Activated CD4-positive, alpha-beta T cell treated with anti-CD3 and anti-CD28 coated beads for 36 hours (primary cell): Measurements from ENCODE around the gene LY6G5B. TPM values are rescaled to one million over a fixed set of nuclear protein-coding genes. Genes with fewer than 3 reads are reported as not detected.

Experiments used
- ATAC-seq: fragments of 200-7000 bp; cut with Tn5 transposase; one replicate; pipeline ENCODE4 v1.10.0; 2021; ENCODE audit warnings: mild to moderate bottlenecking, moderate library complexity
- CTCF ChIA-PET: fragments of 350-600 bp; sonication (Branson Sonifier 250); formaldehyde crosslinking; loops from one replicate; lab custom pipeline; 2021; ENCODE audit warnings: antibody characterized with exemption; lab: Charles Lee
- POLR2A ChIA-PET: fragments of 350-600 bp; sonication (Branson Sonifier 250); formaldehyde crosslinking; loops from one replicate; lab custom pipeline; 2021; ENCODE audit warnings: antibody characterized with exemption, inconsistent platforms; lab: Charles Lee
- DNase-seq: peaks from one replicate; pipeline ENCODE4 v3.0.0-alpha.2; 2020
- H3K27ac Mint-ChIP-seq: one replicate; pipeline ENCODE4 v1.8.0; 2021; ENCODE audit warnings: mixed read lengths
- H3K27me3 Mint-ChIP-seq: one replicate; pipeline ENCODE4 v1.8.0; 2021; ENCODE audit warnings: mixed read lengths
- H3K36me3 Mint-ChIP-seq: one replicate; pipeline ENCODE4 v1.8.0; 2021; ENCODE audit warnings: low read depth, mixed read lengths
- H3K4me1 Mint-ChIP-seq: one replicate; pipeline ENCODE4 v1.8.0; 2021; ENCODE audit warnings: mixed read lengths
- H3K4me3 Mint-ChIP-seq: one replicate; pipeline ENCODE4 v1.8.0; 2021; ENCODE audit warnings: mild to moderate bottlenecking, moderate library complexity, mixed read lengths
- H3K9me3 Mint-ChIP-seq: one replicate; pipeline ENCODE4 v1.8.0; 2021; ENCODE audit warnings: low read depth, mixed read lengths
- intact Hi-C, 2 experiments: fragments of 100-400 bp; cut with DNase I in 1 of 2; cut with micrococcal nuclease in 1 of 2; formaldehyde crosslinking; loops; one replicate each; pipeline versions ENCODE4 v1.14.2 to v1.15.1; 2022 to 2024; cut with DNase I, micrococcal nuclease
- total RNA-seq, 2 experiments: library from RNA; stranded (reverse); gene quantifications; one replicate each; pipeline ENCODE4 v1.2.3, GENCODE V29; 2021

The LY6G5B gene
- total RNA-seq, 2 experiments from 2014 or later = 11.3 to 15.5 TPM

DNA sequence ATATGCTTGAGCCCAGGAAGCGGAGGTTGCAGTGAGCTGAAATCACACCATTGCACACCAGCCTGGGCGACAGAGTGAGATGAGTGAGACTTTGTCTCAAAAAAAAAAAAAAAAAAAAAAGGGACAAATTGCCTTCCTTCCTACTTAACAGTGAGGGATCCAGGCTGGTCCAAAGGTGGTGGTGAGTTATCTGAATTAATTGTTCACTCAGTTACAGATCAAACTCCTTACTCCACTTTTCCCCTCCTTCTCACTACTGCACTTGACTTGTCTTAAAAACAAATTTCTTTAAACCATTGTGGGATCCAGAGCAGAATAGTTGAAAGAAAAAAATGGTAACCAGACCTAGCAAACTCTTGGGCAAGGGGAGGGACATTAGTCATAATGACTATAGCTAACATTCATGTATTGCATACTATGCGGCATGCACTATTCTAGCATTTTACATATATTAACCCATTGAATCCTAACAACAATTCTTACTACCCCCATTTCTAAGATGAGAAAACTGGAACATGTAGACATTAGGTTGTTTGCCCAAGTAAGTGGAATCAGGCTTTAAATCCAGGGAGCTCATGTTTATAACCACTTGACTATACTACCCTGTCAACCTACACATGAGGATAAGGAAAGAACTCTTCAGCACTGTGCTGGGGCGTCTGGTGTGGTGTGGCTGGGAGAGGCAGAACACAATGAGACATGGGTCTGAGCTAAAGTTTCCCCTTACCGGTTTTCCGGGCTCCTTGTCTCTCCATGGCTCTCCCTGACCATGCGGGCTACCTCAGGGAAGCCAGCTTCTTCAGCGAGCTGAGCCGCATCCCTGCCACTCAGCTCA lies 6.4 kb upstream of the LY6G5B start:
- no peak for DNase-seq
- Mint-ChIP-seq H3K27me3 (no peaks in the 10 kb centered on the region), H3K4me1 (peaks cover 76% of the 10 kb centered on the region), H3K9me3 (no peaks in the 10 kb centered on the region), H3K36me3 (peaks cover 67% of the 10 kb centered on the region), H3K27ac (peak overlapping the region; percentile 99), H3K4me3 (peak overlapping the region; percentile 99)
- intact Hi-C loops = loop anchor here (5.0 to 10.0 kb wide), 3 partner anchors 261 to 1541 kb away; partner anchors contain the start of genes HSD17B8 (in 1 of the 2), MICA (in 1 of the 2), MRPS18B (in 1 of the 2) and PPP1R10 (in 1 of the 2)
- no peak for ATAC-seq
- CTCF ChIA-PET = interaction anchor here (1.5 to 2.6 kb wide), 2 partner anchors 10 to 65 kb away, joined by 5 to 39 read pairs; partner anchors contain the start of genes APOM and BAG6
- POLR2A ChIA-PET = interaction anchor here (0.8 to 3.5 kb wide), 13 partner anchors 10 to 532 kb away, joined by 3 to 72 read pairs (median 4); partner anchors contain the start of genes ABHD16A, APOM, ATP6V1G2 and BAG6

- H3K27ac Mint-ChIP-seq = peak overlapping the region; percentile 99
- peak; percentile 30 for DNase-seq
- POLR2A ChIA-PET = interaction anchor here (0.6 to 3.5 kb wide), 25 partner anchors 11 to 1049 kb away, joined by 3 to 72 read pairs (median 4); partner anchors contain the start of genes ABHD16A, APOM, ATP6V1G2 and BAG6
Measured at GRCh38 chr6:31663961-31664789, 5.6 kb upstream of the LY6G5B start.

GRCh38 chr6:31664790-31665500 lies 4.8 kb upstream of the LY6G5B start, which contains the start of gene GPANK1:
TSS of gene GPANK1 (minus strand) at chr6:31664997. CDS start at chr6:31664478, 519 bp downstream.
- Mint-ChIP-seq H3K4me3 (peak within 1 kb of the TSS; percentile 99), H3K27me3 (no peaks in the 10 kb centered on the region), H3K27ac (peak within 1 kb of the TSS; percentile 99), H3K36me3 (peaks cover 77% of the 10 kb centered on the region), H3K9me3 (no peaks in the 10 kb centered on the region), H3K4me1 (peaks cover 68% of the 10 kb centered on the region)
- intact Hi-C loops = loop anchor here (1.0 to 10.0 kb wide), 23 partner anchors 13 to 1540 kb away; partner anchors contain the start of genes ABHD16A (in 2 of the 2), BAG6 (in 2 of the 2), PRRC2A (in 2 of the 2) and DDX39B (in 1 of the 2)
- DNase-seq (peak; percentile 94), ATAC-seq (peak; percentile 32)
- ChIA-PET CTCF (interaction anchor here (0.7 to 2.6 kb wide), 4 partner anchors 11 to 198 kb away, joined by 3 to 39 read pairs (median 5); partner anchors contain the start of genes APOM, BAG6, HSPA1B and NEU1), POLR2A (interaction anchor here (0.5 to 3.5 kb wide), 23 partner anchors 12 to 1307 kb away, joined by 3 to 72 read pairs (median 4); partner anchors contain the start of genes ABHD16A, APOM, ATP6V1G2 and BAG6)

More at GRCh38 chr6:31663961-31664789, 5.6 kb upstream of the LY6G5B start:
- Mint-ChIP-seq H3K4me3 (peak overlapping the region; percentile 99), H3K36me3 (peaks cover 74% of the 10 kb centered on the region), H3K9me3 (no peaks in the 10 kb centered on the region), H3K27me3 (no peaks in the 10 kb centered on the region), H3K4me1 (peaks cover 76% of the 10 kb centered on the region)
- ATAC-seq = no peak
- CTCF ChIA-PET = interaction anchor here (0.7 to 2.6 kb wide), 4 partner anchors 10 to 163 kb away, joined by 3 to 39 read pairs (median 4); partner anchors contain the start of genes APOM, BAG6 and HSPA1B
- intact Hi-C loops = loop anchor here (2.0 to 10.0 kb wide), 5 partner anchors 39 to 1541 kb away; partner anchors contain the start of genes ABHD16A (in 1 of the 2), HSD17B8 (in 1 of the 2), MICA (in 1 of the 2) and MRPS18B (in 1 of the 2)

DNA sequence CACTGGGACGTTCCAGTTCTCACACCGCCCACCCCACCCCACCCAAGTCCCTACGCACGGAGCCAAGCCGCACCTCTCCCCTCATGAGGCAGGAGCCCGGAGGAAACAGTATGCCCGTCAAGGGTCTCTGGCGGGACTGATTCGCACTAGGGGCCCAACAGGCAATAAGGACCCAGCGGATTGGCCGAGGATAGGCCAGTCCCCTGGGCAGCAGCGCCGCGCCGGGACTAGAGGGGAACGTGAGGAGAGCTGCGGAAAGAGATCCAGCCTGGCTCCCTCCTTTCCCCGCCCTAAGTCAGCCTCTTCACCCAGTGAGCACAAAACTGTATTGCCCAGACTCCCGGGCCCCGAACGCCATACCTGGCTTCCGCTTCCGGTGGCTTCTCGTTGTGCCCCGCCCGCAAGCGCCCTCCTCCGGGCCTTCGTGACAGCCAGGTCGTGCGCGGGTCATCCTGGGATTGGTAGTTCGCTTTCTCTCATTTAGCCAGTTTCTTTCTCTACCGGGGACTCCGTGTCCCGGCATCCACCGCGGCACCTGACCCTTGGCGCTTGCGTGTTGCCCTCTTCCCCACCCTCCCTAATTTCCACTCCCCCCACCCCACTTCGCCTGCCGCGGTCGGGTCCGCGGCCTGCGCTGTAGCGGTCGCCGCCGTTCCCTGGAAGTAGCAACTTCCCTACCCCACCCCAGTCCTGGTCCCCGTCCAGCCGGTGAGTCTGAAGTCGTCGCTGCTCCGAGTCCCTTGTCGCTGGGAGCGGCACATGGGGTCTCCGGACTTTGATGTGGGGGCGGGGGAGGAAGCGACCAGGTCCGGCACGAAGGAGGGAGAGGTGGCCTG lies 4.1 kb upstream of the LY6G5B start, which contains the start of gene CSNK2B:
TSS of gene CSNK2B (plus strand) at position 580 of the 836 bp plus-strand sequence. CDS start 752 bp downstream, outside the sequence.
- ATAC-seq (peak; percentile 89), DNase-seq (peak; percentile 99)
- Mint-ChIP-seq H3K27me3 (no peaks in the 10 kb centered on the region), H3K9me3 (no peaks in the 10 kb centered on the region), H3K4me1 (peaks cover 66% of the 10 kb centered on the region), H3K4me3 (peak within 1 kb of the TSS; percentile 99), H3K36me3 (peaks cover 83% of the 10 kb centered on the region), H3K27ac (peak within 1 kb of the TSS; percentile 99)
- ChIA-PET CTCF (interaction anchor here (1.0 to 2.6 kb wide), 3 partner anchors 11 to 197 kb away, joined by 3 to 39 read pairs (median 6); partner anchors contain the start of genes APOM, BAG6 and NEU1), POLR2A (interaction anchor here (0.5 to 3.5 kb wide), 13 partner anchors 13 to 1306 kb away, joined by 3 to 72 read pairs (median 4); partner anchors contain the start of genes ABHD16A, APOM, BAG6 and CLIC1)
- intact Hi-C loops = loop anchor here (1.0 to 10.0 kb wide), 22 partner anchors 13 to 1539 kb away; partner anchors contain the start of genes ABHD16A (in 2 of the 2), BAG6 (in 2 of the 2), PRRC2A (in 2 of the 2) and DDX39B (in 1 of the 2)

DNA sequence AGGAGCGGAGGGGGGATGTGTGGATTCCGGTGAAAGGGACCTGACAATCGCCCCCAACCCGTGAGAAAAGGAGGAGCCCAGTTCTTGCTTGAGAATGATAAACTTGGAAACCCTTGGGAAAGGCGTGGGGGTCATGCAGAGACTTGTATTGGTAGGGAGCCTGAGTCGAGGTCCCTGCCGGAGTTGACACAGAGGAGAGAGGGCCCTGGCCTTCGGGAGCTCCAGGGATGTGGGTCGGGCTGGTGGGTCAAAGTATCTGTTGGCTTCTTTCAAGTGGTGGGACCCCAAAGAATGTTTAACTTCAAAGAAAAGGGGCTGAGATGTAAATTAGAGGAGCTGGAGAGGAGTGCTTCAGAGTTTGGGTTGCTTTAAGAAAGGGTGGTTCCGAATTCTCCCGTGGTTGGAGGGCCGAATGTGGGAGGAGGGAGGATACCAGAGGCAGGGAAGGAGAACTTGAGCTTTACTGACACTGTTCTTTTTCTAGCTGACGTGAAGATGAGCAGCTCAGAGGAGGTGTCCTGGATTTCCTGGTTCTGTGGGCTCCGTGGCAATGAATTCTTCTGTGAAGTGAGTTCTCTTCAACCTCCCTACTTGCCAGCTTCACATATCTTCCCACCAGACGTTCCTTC lies 3.3 kb upstream of the LY6G5B start:
- ATAC-seq (no peak), DNase-seq (no peak)
- H3K9me3 Mint-ChIP-seq = no peaks in the 10 kb centered on the region
- H3K36me3 Mint-ChIP-seq = peaks cover 81% of the 10 kb centered on the region
- peak overlapping the region; percentile 99 for H3K27ac Mint-ChIP-seq
- H3K27me3 Mint-ChIP-seq = no peaks in the 10 kb centered on the region
- POLR2A ChIA-PET = interaction anchor here (0.5 to 0.7 kb wide), 2 partner anchors 38 to 70 kb away, joined by 3 to 5 read pairs; partner anchors contain the start of gene CLIC1
- intact Hi-C loops = loop anchor here (5.0 to 10.0 kb wide), 5 partner anchors 156 to 1538 kb away; partner anchors contain the start of genes GTF2H4 (in 1 of the 2), HSD17B8 (in 1 of the 2), MRPS18B (in 1 of the 2) and PPP1R10 (in 1 of the 2)
- CTCF ChIA-PET = interaction anchor here (0.6 to 1.2 kb wide), 5 partner anchors 12 to 236 kb away, joined by 3 to 5 read pairs (median 3); partner anchors contain the start of gene ZBTB12
- H3K4me1 Mint-ChIP-seq = peaks cover 60% of the 10 kb centered on the region
- H3K4me3 Mint-ChIP-seq = peak overlapping the region; percentile 99

DNA sequence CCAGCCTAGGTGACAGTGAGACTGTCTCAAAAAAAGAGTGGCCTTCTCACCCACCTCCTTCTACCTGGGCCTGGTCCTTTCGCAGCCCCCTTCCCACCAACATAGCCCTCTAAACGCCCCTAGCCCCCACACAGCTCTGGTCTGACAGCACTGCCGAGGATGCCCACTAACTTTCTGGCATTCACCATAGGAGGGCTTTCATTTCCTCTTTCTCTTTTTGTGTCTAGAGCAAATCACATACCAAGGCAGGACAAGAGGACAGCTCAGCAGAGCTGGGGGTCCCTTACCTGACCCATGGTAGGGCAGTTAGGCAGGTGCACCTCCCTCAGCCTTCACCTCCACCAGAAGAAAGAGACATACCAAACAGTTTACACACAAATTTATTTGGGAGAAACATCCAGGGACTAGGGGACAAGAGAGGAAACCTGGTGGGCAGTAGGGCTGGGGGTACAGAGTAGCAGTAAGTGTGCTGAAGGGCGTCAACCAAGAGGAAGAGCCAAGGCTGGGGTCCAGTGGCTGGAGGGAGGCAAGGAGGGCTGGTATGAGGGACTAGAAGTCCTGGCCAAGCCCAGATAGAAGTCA lies 6.6 kb downstream of the LY6G5B start:
- H3K9me3 Mint-ChIP-seq = no peaks in the 10 kb centered on the region
- ChIA-PET CTCF (interaction anchor here (0.6 to 0.8 kb wide), 3 partner anchors 8 to 187 kb away, joined by 3 to 4 read pairs (median 3); no protein-coding TSS in a partner anchor), POLR2A (no interaction called here)
- DNase-seq (no peak), ATAC-seq (no peak)
- no peak overlapping the region for H3K4me3 Mint-ChIP-seq
- intact Hi-C loops = no loop called here
- H3K4me1 Mint-ChIP-seq = peaks cover 12% of the 10 kb centered on the region
- no peak overlapping the region for H3K27ac Mint-ChIP-seq
- H3K36me3 Mint-ChIP-seq = peaks cover 17% of the 10 kb centered on the region
- no peaks in the 10 kb centered on the region for H3K27me3 Mint-ChIP-seq

- no peak overlapping the region for H3K27ac Mint-ChIP-seq
- peaks cover 13% of the 10 kb centered on the region for H3K36me3 Mint-ChIP-seq
- H3K4me1 Mint-ChIP-seq = peaks cover 15% of the 10 kb centered on the region
- DNase-seq = no peak
- no peaks in the 10 kb centered on the region for H3K9me3 Mint-ChIP-seq
- intact Hi-C loops = no loop called here
- ChIA-PET CTCF (interaction anchor here (0.6 kb wide), 1 partner anchor 188 kb away, joined by 3 read pairs; no protein-coding TSS in a partner anchor), POLR2A (interaction anchor here (0.7 kb wide), 1 partner anchor 65 kb away, joined by 3 read pairs; no protein-coding TSS in a partner anchor)
- H3K27me3 Mint-ChIP-seq = no peaks in the 10 kb centered on the region
- no peak for ATAC-seq
- H3K4me3 Mint-ChIP-seq = no peak overlapping the region
Measured at GRCh38 chr6:31676904-31677303, 7.1 kb downstream of the LY6G5B start.

DNA sequence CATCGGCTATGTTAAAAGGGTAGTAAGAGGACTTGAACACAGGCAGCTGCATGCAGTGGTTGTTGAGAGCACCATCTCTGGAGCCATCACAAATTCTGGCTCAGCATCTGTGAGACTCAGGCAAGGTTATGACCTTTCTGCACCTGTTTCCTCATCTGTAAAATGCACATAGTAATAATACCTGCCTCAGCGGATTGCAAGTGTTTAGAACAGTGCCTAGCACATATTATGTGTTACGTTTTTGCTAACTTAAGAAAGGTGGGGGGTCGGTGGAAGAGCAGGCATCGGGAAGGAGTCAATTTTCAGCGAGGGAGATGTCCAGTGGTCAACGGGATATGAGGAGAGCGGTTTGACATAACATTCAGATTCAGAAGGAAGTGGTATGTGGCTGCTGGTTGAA lies 8.2 kb downstream of the LY6G5B start:
- Mint-ChIP-seq H3K9me3 (no peaks in the 10 kb centered on the region), H3K36me3 (peaks cover 5% of the 10 kb centered on the region), H3K27ac (no peak overlapping the region), H3K4me3 (no peak overlapping the region), H3K27me3 (no peaks in the 10 kb centered on the region), H3K4me1 (peaks cover 15% of the 10 kb centered on the region)
- intact Hi-C loops = no loop called here
- ChIA-PET POLR2A (interaction anchor here (0.7 kb wide), 1 partner anchor 61 kb away, joined by 3 read pairs; no protein-coding TSS in a partner anchor), CTCF (interaction anchor here (0.6 to 1.6 kb wide), 3 partner anchors 13 to 185 kb away, joined by 3 to 4 read pairs (median 3); partner anchors contain the start of gene NEU1)
- no peak for DNase-seq
- no peak for ATAC-seq
